ENCODE results near the gene PCCA. TPM values are rescaled to one million over a fixed set of nuclear protein-coding genes. Genes with fewer than 3 reads are reported as not detected.

Gene PCCA
- total and polyA plus RNA-seq, 4 experiments from 2014 or later: 4.4 to 9.7 (median 7.4) TPM

DNA sequence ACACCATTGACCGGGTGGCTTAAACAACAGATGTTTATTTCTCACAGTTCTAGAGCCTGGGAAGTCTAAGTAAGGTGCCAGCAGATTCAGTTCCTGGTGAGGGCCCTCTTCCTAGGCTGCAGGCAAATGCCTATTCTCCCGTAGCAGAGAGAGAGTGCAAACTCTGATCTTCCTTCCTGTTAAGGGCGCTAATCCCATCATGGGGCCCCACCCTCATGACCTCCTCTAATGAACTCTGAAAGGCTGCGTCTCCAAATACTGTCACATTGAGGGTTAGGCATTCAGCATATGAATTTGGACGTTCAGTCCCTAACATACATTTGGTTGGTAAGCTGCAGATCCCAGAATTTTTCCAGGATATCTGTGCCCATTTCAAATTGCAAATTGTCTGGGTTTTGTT lies 370.9 kb downstream of the PCCA start:
- no peak for DNase-seq
- Mint-ChIP-seq H3K27ac (no peak overlapping the region), H3K9me3 (peaks cover 0 to 8% (median 1%) of the 10 kb centered on the region in 8 donors), H3K4me3 (no peak overlapping the region), H3K4me1 (no peaks in the 10 kb centered on the region), H3K36me3 (peaks cover 2 to 14% of the 10 kb centered on the region in 2 donors), H3K27me3 (no peaks in the 10 kb centered on the region)
- no peak overlapping the region for H3K4me3 ChIP-seq (ENCODE audit: low read length in 2 of 2)
- no peaks in the 10 kb centered on the region for H3K9me3 ChIP-seq (ENCODE audit: control insufficient read depth in 1 of 2, low read length in 2 of 2)
- H3K27ac ChIP-seq (ENCODE audit: low read depth, low read length): no peak overlapping the region
- H3K27me3 ChIP-seq (ENCODE audit: insufficient read depth, low read length): no peaks in the 10 kb centered on the region
- POLR2A ChIA-PET (ENCODE audit: partially characterized antibody): no interaction called here
- no peaks in the 10 kb centered on the region for H3K4me1 ChIP-seq (ENCODE audit: insufficient read depth, low read length)
- intact Hi-C loops (cut with micrococcal nuclease): no loop called here
- H3K36me3 ChIP-seq (ENCODE audit: insufficient read depth, low read length): no peaks in the 10 kb centered on the region
- CTCF ChIA-PET (ENCODE audit: partially characterized antibody): no interaction called here

DNA sequence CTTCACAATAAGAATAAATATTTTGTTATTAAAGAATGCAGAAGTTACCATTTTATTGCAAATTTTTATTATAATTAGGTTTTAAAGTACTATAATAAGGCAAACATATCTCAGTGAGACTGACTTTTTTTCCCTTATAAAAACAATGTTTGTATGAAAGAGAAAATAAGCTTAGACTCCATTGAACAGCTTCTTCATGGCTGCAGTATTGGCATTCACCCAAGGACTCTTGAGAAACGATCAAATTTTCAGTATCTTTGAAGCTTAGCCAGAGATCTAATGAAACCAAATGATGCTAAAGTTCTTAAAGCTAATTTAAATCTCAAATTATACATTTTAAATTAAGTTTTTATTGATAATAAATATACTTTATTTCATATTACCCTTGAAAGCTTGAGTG lies 371.4 kb downstream of the PCCA start:
- Mint-ChIP-seq H3K4me3 (no peak overlapping the region), H3K9me3 (peaks cover 0 to 8% (median 1%) of the 10 kb centered on the region in 8 donors), H3K36me3 (peaks cover 2 to 14% of the 10 kb centered on the region in 2 donors), H3K4me1 (no peaks in the 10 kb centered on the region), H3K27ac (no peak overlapping the region), H3K27me3 (no peaks in the 10 kb centered on the region)
- intact Hi-C loops (cut with micrococcal nuclease): no loop called here
- Histone ChIP-seq H3K36me3 (ENCODE audit: insufficient read depth, low read length) (no peaks in the 10 kb centered on the region), H3K4me3 (ENCODE audit: low read length in 2 of 2) (no peak overlapping the region), H3K9me3 (ENCODE audit: control insufficient read depth in 1 of 2, low read length in 2 of 2) (no peaks in the 10 kb centered on the region), H3K4me1 (ENCODE audit: insufficient read depth, low read length) (no peaks in the 10 kb centered on the region), H3K27ac (ENCODE audit: low read depth, low read length) (no peak overlapping the region), H3K27me3 (ENCODE audit: insufficient read depth, low read length) (no peaks in the 10 kb centered on the region)
- CTCF ChIA-PET (ENCODE audit: partially characterized antibody): interaction anchor here (0.8 kb wide), 1 partner anchor 32 kb away, joined by 3 read pairs; no protein-coding TSS in a partner anchor
- POLR2A ChIA-PET (ENCODE audit: partially characterized antibody): no interaction called here
- DNase-seq: no peak

DNA sequence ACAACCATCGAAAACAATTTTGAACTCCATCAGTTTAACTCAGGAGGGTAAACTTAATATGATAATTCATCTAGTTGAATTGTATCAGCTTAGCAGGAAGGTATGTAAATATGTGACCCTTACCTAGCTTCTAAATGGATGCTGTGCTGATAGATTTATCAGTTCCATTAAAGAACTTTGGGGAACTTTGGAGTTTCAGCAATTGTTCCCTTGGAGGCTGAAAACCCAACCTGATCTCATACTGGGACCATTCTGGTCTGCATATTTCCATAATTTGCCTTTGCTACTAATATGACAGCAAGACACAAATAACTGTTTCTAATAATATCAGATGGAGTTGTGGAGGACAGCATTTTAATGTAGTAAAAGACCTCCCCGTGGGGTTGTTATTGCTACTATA lies 371.9 kb downstream of the PCCA start:
- intact Hi-C loops (cut with micrococcal nuclease): no loop called here
- Mint-ChIP-seq H3K9me3 (peaks cover 0 to 8% (median 1%) of the 10 kb centered on the region in 8 donors), H3K27me3 (no peaks in the 10 kb centered on the region), H3K4me3 (no peak overlapping the region), H3K36me3 (peaks cover 2 to 14% of the 10 kb centered on the region in 2 donors), H3K27ac (no peak overlapping the region), H3K4me1 (no peaks in the 10 kb centered on the region)
- no peaks in the 10 kb centered on the region for H3K36me3 ChIP-seq (ENCODE audit: insufficient read depth, low read length)
- H3K4me3 ChIP-seq (ENCODE audit: low read length in 2 of 2): no peak overlapping the region
- ChIA-PET POLR2A (ENCODE audit: partially characterized antibody) (no interaction called here), CTCF (ENCODE audit: partially characterized antibody) (interaction anchor here (0.8 kb wide), 1 partner anchor 33 kb away, joined by 3 read pairs; no protein-coding TSS in a partner anchor)
- no peaks in the 10 kb centered on the region for H3K4me1 ChIP-seq (ENCODE audit: insufficient read depth, low read length)
- no peak for DNase-seq
- no peaks in the 10 kb centered on the region for H3K9me3 ChIP-seq (ENCODE audit: control insufficient read depth in 1 of 2, low read length in 2 of 2)
- H3K27ac ChIP-seq (ENCODE audit: low read depth, low read length): no peak overlapping the region
- no peaks in the 10 kb centered on the region for H3K27me3 ChIP-seq (ENCODE audit: insufficient read depth, low read length)

DNA sequence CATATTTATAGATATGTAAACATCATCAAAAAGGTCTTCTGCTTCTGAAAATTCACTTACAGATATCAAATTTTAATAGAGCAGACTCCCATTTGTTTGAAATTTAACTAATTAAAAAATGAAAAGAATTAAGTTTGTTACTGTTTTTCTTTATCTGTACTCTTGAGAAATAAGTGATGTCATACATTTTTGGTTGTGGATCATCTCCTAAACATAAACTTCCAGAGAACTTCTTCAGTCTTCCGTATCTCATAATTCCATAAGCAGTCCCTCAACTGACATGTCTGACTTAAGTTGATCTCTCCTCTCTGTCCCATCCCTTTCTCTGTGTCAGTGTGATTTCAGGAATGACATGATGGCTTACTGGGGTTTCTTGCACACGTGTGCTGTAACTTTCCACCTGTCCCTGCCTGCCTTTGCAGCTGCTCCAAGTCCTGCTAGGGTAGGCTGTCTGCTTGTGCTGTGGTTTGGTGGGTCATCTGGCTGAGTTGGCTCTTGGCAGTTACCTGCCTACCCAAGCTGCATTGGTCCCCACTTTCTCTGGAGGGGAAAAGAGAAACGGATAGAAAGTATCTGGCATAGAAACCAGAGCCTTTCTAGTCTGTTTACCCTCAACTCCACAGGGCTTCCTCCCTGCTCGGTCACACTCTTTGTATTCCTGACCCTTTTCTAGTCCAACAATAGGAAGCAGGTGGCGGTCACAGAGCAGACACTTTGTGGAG lies 372.6 kb downstream of the PCCA start:
- H3K27ac Mint-ChIP-seq: no peak overlapping the region
- intact Hi-C loops (cut with micrococcal nuclease): no loop called here
- H3K27me3 Mint-ChIP-seq: no peaks in the 10 kb centered on the region
- Histone ChIP-seq H3K27me3 (ENCODE audit: insufficient read depth, low read length) (no peaks in the 10 kb centered on the region), H3K4me1 (ENCODE audit: insufficient read depth, low read length) (no peaks in the 10 kb centered on the region), H3K9me3 (ENCODE audit: control insufficient read depth in 1 of 2, low read length in 2 of 2) (no peaks in the 10 kb centered on the region), H3K4me3 (ENCODE audit: low read length in 2 of 2) (no peak overlapping the region), H3K36me3 (ENCODE audit: insufficient read depth, low read length) (no peaks in the 10 kb centered on the region), H3K27ac (ENCODE audit: low read depth, low read length) (no peak overlapping the region)
- CTCF ChIA-PET (ENCODE audit: partially characterized antibody): interaction anchor here (0.8 kb wide), 1 partner anchor 33 kb away, joined by 3 read pairs; no protein-coding TSS in a partner anchor
- peaks cover 0 to 8% (median 1%) of the 10 kb centered on the region in 8 donors for H3K9me3 Mint-ChIP-seq
- POLR2A ChIA-PET (ENCODE audit: partially characterized antibody): no interaction called here
- peaks cover 2 to 7% of the 10 kb centered on the region in 2 donors for H3K36me3 Mint-ChIP-seq
- no peak overlapping the region for H3K4me3 Mint-ChIP-seq
- H3K4me1 Mint-ChIP-seq: no peaks in the 10 kb centered on the region
- no peak for DNase-seq

DNA sequence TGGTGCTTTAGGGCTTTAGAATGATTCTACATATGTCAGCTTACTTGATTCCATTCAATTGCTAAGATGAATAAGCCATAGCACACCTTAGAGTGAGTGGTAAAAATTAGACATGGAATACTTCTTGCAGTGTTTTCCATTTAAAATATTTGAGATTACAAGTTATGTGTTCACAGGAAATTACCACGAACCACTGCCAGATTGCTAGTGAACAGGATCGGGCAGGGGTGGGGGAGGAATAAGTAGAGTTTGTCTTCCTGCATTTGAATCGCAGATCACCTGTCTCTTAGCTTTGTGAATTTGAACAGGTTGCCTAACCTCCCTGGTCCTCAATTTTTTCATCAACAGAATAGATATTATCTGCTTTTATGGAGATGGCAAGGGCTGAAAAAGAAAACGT lies 375.1 kb downstream of the PCCA start:
- H3K4me3 Mint-ChIP-seq: no peak overlapping the region
- H3K36me3 ChIP-seq (ENCODE audit: insufficient read depth, low read length): no peaks in the 10 kb centered on the region
- H3K27me3 Mint-ChIP-seq: no peaks in the 10 kb centered on the region
- no peak overlapping the region for H3K4me3 ChIP-seq (ENCODE audit: low read length in 2 of 2)
- ChIA-PET CTCF (ENCODE audit: partially characterized antibody) (no interaction called here), POLR2A (ENCODE audit: partially characterized antibody) (no interaction called here)
- no peaks in the 10 kb centered on the region for H3K27me3 ChIP-seq (ENCODE audit: insufficient read depth, low read length)
- DNase-seq: no peak
- intact Hi-C loops (cut with micrococcal nuclease): no loop called here
- H3K36me3 Mint-ChIP-seq: no peaks in the 10 kb centered on the region
- no peaks in the 10 kb centered on the region for H3K9me3 ChIP-seq (ENCODE audit: control insufficient read depth in 1 of 2, low read length in 2 of 2)
- peaks cover 0 to 5% (median 1%) of the 10 kb centered on the region in 8 donors for H3K9me3 Mint-ChIP-seq
- H3K27ac ChIP-seq (ENCODE audit: low read depth, low read length): no peak overlapping the region
- no peaks in the 10 kb centered on the region for H3K4me1 Mint-ChIP-seq
- no peak overlapping the region for H3K27ac Mint-ChIP-seq
- H3K4me1 ChIP-seq (ENCODE audit: insufficient read depth, low read length): no peaks in the 10 kb centered on the region

DNA sequence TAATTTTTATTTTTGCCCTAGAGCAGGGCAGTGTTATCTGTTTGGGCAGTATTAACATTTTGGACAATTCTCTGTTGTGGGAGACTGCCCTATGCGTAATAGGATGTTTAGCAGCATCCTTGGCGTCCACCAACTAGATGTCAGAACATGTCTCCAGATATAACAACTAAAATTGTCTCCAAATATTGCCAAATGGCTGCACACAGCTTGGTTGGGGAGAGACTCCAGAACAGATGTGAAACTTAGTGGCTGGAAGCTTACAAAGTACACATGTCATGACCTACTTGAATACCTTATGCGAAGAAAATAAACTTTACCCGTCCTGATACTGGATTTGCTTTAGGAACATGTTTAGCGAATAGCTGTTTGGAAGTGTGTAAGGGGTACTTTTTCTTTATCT lies 376.7 kb downstream of the PCCA start:
- Mint-ChIP-seq H3K4me1 (peaks cover 6 to 15% (median 7%) of the 10 kb centered on the region in 4 donors), H3K27ac (no peak overlapping the region), H3K9me3 (peaks cover 0 to 2% (median 0%) of the 10 kb centered on the region in 8 donors), H3K27me3 (no peaks in the 10 kb centered on the region), H3K36me3 (no peaks in the 10 kb centered on the region), H3K4me3 (no peak overlapping the region)
- POLR2A ChIA-PET (ENCODE audit: partially characterized antibody): no interaction called here
- no peaks in the 10 kb centered on the region for H3K9me3 ChIP-seq (ENCODE audit: control insufficient read depth in 1 of 2, low read length in 2 of 2)
- H3K27me3 ChIP-seq (ENCODE audit: insufficient read depth, low read length): no peaks in the 10 kb centered on the region
- H3K4me3 ChIP-seq (ENCODE audit: low read length in 2 of 2): no peak overlapping the region
- no peak overlapping the region for H3K27ac ChIP-seq (ENCODE audit: low read depth, low read length)
- intact Hi-C loops (cut with micrococcal nuclease): no loop called here
- no peaks in the 10 kb centered on the region for H3K4me1 ChIP-seq (ENCODE audit: insufficient read depth, low read length)
- no peaks in the 10 kb centered on the region for H3K36me3 ChIP-seq (ENCODE audit: insufficient read depth, low read length)
- DNase-seq: no peak
- CTCF ChIA-PET (ENCODE audit: partially characterized antibody): no interaction called here

DNA sequence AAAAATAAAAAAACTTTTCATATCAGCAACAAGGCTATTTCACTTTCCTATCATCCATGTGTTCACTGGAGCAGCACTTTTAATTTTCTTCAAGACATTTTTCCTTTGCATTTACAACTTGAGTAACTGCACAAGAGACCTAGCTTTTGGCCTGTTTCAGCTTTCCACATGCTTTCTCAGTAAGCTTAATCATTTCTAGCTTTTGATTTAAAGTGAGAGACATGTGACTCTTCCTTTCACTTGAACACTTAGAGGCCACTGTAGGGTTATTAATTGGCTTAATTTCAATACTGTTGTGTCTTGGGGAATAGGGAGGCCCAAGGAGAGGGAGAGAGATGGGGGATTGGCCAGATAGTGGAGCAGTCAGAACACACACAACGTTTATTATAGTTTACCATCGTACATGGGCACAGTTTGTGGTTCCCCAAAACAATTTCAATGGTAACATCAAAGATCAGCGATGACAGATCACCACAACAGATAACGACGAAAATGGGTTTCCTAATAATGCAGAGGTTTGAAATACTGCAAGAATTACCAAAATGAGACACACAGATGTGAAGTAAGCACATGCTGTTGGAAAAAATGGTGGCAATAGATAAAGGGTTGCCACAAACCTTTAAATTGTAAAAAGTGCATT lies 382.1 kb downstream of the PCCA start:
- intact Hi-C loops (cut with micrococcal nuclease): no loop called here
- DNase-seq: peak in 3 of 5 donors; percentile 2 to 30 (median 3)
- Histone ChIP-seq H3K36me3 (ENCODE audit: insufficient read depth, low read length) (no peaks in the 10 kb centered on the region), H3K27me3 (ENCODE audit: insufficient read depth, low read length) (no peaks in the 10 kb centered on the region), H3K4me3 (ENCODE audit: low read length in 2 of 2) (no peak overlapping the region), H3K9me3 (ENCODE audit: control insufficient read depth in 1 of 2, low read length in 2 of 2) (no peaks in the 10 kb centered on the region), H3K27ac (ENCODE audit: low read depth, low read length) (no peak overlapping the region), H3K4me1 (ENCODE audit: insufficient read depth, low read length) (peaks cover 8% of the 10 kb centered on the region)
- H3K4me1 Mint-ChIP-seq: peaks cover 15 to 22% (median 19%) of the 10 kb centered on the region in 4 donors
- no peaks in the 10 kb centered on the region for H3K27me3 Mint-ChIP-seq
- POLR2A ChIA-PET (ENCODE audit: partially characterized antibody): no interaction called here
- no peaks in the 10 kb centered on the region for H3K9me3 Mint-ChIP-seq
- H3K27ac Mint-ChIP-seq: peak overlapping the region in 5 of 7 donors; percentile 2 to 85 (median 29)
- peak overlapping the region in 4 of 8 donors; percentile 2 to 73 (median 10) for H3K4me3 Mint-ChIP-seq
- CTCF ChIA-PET (ENCODE audit: partially characterized antibody): no interaction called here
- no peaks in the 10 kb centered on the region for H3K36me3 Mint-ChIP-seq
